ENCODE data around the gene SCG3.

The SCG3 gene

DNA sequence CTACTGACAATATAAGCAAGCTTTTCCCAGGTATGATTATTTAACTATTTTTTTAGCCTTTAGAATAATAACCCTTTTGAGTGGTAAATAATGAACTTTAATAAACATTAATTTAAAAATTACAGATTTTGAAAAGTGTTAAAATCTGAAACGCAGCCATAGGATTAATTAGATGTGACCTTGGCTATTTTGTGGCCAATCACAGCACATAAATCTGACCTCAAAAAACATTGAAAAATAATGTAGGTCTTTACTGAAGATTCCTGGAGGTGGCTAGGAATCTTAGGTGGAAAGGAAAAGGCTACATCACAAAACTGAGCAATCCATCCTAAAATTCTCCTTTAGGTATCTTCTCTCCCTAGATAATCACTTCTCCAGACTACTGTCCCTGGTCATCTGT, 18.1 kb downstream of the SCG3 start:
- no peaks in the 10 kb centered on the region for H3K36me3 Mint-ChIP-seq (ENCODE audit: low read depth)
- DNase-seq (ENCODE audit: low spot score), result no peak
- H3K27ac Mint-ChIP-seq, result no peak overlapping the region
- H3K9me3 Mint-ChIP-seq, result no peaks in the 10 kb centered on the region
- H3K4me1 Mint-ChIP-seq (ENCODE audit: low read depth), result peaks cover 2% of the 10 kb centered on the region
- peaks cover 24% of the 10 kb centered on the region for H3K27me3 Mint-ChIP-seq (ENCODE audit: low read depth)
- H3K4me3 Mint-ChIP-seq, result no peak overlapping the region

DNA sequence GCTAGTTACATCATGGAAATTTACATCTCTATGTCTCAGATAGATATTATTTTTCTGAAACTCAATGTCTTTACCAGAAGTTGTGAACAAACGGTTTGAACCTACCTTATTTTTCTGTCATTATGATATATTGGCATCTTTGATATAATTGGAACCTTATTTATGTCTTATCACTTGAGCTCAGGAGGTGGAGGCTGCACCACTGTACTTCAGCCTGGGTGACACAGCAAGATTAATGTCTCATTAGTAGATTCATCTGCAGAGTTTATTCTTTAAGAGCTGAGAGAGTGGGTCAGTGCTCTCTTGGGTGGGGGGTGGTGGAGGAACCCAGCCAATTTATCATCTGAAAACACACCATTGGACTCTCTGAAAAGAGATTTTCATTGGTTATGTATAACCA, 21.4 kb downstream of the SCG3 start:
- Mint-ChIP-seq H3K4me1 (ENCODE audit: low read depth) (no peaks in the 10 kb centered on the region), H3K9me3 (no peaks in the 10 kb centered on the region), H3K27me3 (ENCODE audit: low read depth) (peaks cover 27% of the 10 kb centered on the region), H3K27ac (no peak overlapping the region), H3K36me3 (ENCODE audit: low read depth) (no peaks in the 10 kb centered on the region), H3K4me3 (no peak overlapping the region)
- no peak for DNase-seq (ENCODE audit: low spot score)

DNA sequence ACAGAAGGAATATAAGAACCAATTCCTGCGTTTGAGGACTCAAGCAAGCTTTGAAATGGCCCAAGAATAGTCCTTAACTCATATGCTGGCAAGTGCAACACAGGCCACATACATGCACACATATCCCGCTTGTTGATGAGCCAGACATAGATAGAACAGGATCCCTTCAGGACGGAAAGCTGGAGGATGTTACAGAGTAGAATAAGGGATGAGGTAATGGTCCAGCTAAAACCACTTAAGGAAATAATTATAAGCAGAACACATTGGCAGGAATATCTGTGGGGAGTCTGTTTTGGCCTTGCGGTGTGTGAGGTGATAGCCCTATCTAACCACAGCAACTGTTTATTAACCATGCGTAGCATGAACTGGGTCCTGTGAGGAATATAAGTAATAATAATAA, 25.0 kb downstream of the SCG3 start:
- peaks cover 9% of the 10 kb centered on the region for H3K27me3 Mint-ChIP-seq (ENCODE audit: low read depth)
- H3K4me3 Mint-ChIP-seq, result no peak overlapping the region
- H3K9me3 Mint-ChIP-seq, result no peaks in the 10 kb centered on the region
- H3K27ac Mint-ChIP-seq, result no peak overlapping the region
- no peaks in the 10 kb centered on the region for H3K36me3 Mint-ChIP-seq (ENCODE audit: low read depth)
- H3K4me1 Mint-ChIP-seq (ENCODE audit: low read depth), result no peaks in the 10 kb centered on the region
- no peak for DNase-seq (ENCODE audit: low spot score)

DNA sequence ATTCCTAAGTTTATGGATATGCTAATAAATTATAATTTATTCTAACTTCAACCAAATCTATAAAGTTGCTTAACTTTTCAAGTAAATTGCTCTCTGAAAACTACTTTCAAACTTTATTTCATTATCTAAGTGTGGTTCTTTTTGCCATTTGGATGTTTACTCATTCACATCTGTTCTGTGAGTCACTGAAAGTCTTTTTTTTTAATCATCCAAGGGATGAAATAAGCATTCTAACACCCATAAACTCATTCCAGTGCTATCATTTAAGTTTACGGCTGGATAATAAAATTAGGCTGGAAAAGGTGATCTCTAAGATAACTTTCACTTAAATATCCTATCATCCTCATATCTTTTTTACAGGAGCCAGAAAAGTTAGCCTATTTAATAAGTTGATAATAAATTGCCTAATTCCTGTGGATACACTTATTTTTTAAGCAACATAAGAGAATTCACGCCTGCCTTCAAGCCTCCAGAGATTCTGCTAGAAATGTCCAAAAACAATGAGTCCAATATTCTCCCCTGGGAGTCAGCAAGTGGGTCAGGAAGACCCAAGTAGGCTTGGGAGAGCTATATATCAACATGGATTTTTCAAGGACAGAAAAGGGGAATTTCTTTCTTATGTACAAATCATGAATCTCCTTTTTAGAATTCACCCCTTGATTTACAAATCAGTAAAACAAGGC, 25.8 kb downstream of the SCG3 start:
- H3K4me1 Mint-ChIP-seq (ENCODE audit: low read depth), result no peaks in the 10 kb centered on the region
- H3K36me3 Mint-ChIP-seq (ENCODE audit: low read depth), result no peaks in the 10 kb centered on the region
- no peak for DNase-seq (ENCODE audit: low spot score)
- peaks cover 9% of the 10 kb centered on the region for H3K27me3 Mint-ChIP-seq (ENCODE audit: low read depth)
- no peak overlapping the region for H3K27ac Mint-ChIP-seq
- no peaks in the 10 kb centered on the region for H3K9me3 Mint-ChIP-seq
- H3K4me3 Mint-ChIP-seq, result no peak overlapping the region

DNA sequence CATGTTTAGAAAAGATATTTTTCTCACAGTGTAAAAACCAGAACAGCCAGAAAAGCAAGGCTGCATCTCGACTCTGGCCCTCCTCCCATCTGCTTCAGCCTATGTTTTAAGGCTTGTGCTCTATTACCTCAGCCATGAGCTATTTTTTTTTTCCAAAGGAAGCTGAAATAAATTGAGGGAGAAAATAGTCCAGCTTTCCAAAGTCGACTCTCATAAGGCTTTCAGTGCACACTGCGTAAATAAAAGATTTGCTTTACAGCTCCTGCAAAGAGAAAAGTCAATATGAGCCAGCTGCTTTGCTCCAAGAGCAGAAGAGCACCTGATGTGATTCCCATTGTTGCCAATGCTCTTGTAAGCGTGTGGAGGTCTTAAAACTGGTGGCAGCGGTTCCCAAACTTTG, 26.7 kb downstream of the SCG3 start:
- Mint-ChIP-seq H3K9me3 (no peaks in the 10 kb centered on the region), H3K36me3 (ENCODE audit: low read depth) (no peaks in the 10 kb centered on the region), H3K4me3 (no peak overlapping the region), H3K4me1 (ENCODE audit: low read depth) (no peaks in the 10 kb centered on the region), H3K27me3 (ENCODE audit: low read depth) (peaks cover 6% of the 10 kb centered on the region), H3K27ac (no peak overlapping the region)
- DNase-seq (ENCODE audit: low spot score), result no peak

DNA sequence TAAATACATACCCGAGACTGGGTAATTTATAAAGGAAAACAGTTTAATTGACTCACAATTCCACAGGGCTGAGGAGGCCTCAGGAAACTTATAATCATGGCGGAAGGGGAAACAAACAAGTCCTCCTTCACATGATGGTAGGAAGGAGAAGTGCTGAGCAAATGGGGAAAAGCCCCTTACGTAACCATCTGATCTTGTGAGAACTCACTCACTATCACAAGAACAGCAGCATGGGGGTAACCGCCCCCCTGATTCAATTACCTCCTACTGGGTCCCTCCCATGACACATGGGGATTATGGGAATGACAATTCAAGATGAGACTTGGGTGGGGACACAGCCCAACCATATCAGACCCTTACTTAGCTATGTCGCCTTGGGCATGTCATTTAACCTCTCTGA, 27.7 kb downstream of the SCG3 start:
- Mint-ChIP-seq H3K36me3 (ENCODE audit: low read depth) (no peaks in the 10 kb centered on the region), H3K27ac (no peak overlapping the region), H3K4me1 (ENCODE audit: low read depth) (no peaks in the 10 kb centered on the region), H3K9me3 (no peaks in the 10 kb centered on the region), H3K4me3 (no peak overlapping the region), H3K27me3 (ENCODE audit: low read depth) (peaks cover 6% of the 10 kb centered on the region)
- no peak for DNase-seq (ENCODE audit: low spot score)

DNA sequence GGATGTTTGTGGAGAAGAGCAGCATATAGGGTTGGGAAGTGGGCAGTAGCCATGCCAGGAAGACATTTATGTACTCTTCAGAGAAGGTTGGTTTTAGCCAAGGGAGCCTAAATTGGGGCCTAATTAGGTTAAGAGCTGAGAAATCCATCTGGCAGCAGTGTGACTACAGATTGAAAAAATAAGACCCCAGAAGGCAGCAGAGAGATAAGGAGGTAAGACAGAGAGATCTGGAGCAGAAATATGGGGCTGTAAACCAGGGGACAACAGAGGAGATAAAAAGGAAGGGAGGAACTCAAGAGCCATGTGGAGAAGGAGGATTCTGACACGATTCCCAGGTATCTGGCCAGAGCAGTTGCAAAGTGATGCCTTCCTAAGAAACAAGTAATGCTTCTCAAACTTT, 32.9 kb downstream of the SCG3 start:
- H3K36me3 Mint-ChIP-seq (ENCODE audit: low read depth), result no peaks in the 10 kb centered on the region
- H3K9me3 Mint-ChIP-seq, result no peaks in the 10 kb centered on the region
- no peak for DNase-seq (ENCODE audit: low spot score)
- H3K27ac Mint-ChIP-seq, result no peak overlapping the region
- H3K4me3 Mint-ChIP-seq, result no peak overlapping the region
- H3K4me1 Mint-ChIP-seq (ENCODE audit: low read depth), result no peaks in the 10 kb centered on the region
- H3K27me3 Mint-ChIP-seq (ENCODE audit: low read depth), result peaks cover 2% of the 10 kb centered on the region

DNA sequence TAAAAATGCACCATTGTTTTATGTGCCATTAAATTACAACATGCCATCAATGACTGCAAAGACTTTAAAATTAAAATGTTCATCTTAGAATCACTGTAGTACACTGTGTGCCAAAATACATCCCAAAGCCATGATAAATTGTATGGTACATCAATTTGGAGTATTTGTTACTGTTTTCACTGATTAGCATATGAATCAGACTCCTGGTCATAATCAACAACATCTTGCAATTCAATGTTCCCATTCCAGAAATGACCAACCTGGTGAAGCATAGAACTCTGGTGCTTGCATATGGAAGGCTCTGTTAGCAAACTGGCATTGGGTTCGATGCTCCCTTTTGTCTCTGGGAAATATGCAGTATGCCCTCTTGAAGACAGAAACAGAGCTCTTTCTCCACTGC, 33.6 kb downstream of the SCG3 start:
- H3K27ac Mint-ChIP-seq, result no peak overlapping the region
- no peaks in the 10 kb centered on the region for H3K4me1 Mint-ChIP-seq (ENCODE audit: low read depth)

DNA sequence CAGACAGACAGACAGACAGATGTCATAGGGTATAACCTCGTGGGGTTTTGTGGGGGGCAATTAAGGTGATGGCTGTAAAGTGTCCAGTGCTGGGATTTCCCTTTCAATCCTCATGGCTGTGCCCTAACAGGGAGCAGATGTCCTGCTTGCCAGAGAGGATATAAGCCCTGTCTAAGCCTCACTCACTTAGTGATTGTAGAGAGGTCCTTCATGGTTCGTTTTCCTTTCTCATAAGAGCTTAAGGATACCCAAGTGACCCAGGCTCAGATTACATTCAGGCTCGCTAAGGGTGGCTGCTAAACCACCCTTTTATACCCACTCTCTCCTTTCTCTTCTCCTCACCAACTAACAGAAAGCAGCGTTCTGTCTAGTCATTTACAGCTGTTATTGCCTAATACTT, 36.9 kb downstream of the SCG3 start:
- H3K4me3 Mint-ChIP-seq, result no peak overlapping the region
- H3K27me3 Mint-ChIP-seq (ENCODE audit: low read depth), result peaks cover 2% of the 10 kb centered on the region
- no peak overlapping the region for H3K27ac Mint-ChIP-seq
- DNase-seq (ENCODE audit: low spot score), result no peak
- peaks cover 2% of the 10 kb centered on the region for H3K4me1 Mint-ChIP-seq (ENCODE audit: low read depth)
- no peaks in the 10 kb centered on the region for H3K9me3 Mint-ChIP-seq
- H3K36me3 Mint-ChIP-seq (ENCODE audit: low read depth), result peaks cover 9% of the 10 kb centered on the region

More for the DNA sequence above, 33.6 kb downstream of the SCG3 start:
- H3K9me3 Mint-ChIP-seq, result no peaks in the 10 kb centered on the region
- no peaks in the 10 kb centered on the region for H3K36me3 Mint-ChIP-seq (ENCODE audit: low read depth)
- H3K27me3 Mint-ChIP-seq (ENCODE audit: low read depth), result peaks cover 2% of the 10 kb centered on the region
- DNase-seq (ENCODE audit: low spot score), result no peak
- no peak overlapping the region for H3K4me3 Mint-ChIP-seq

DNA sequence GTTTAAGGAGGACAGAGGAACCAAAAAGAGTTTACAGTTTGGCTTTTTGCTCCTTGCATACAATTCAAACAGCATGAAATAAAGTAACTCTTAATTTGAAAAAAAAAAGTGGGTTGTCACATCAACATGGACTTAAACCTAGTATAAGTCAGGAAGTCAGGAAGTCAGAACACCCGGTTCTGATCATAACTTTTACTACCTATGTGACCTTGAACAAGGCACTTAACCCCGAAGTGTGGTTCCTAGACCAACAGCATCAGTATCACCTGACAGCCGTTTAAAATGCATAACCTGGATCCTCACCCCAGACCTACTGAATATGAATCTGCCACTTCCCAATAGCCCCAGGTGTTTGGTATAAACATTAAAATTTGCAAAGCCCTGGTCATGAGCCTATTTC, 37.4 kb downstream of the SCG3 start:
- H3K27me3 Mint-ChIP-seq (ENCODE audit: low read depth), result peaks cover 1% of the 10 kb centered on the region
- H3K36me3 Mint-ChIP-seq (ENCODE audit: low read depth), result peaks cover 11% of the 10 kb centered on the region
- no peak overlapping the region for H3K4me3 Mint-ChIP-seq
- no peak overlapping the region for H3K27ac Mint-ChIP-seq
- DNase-seq (ENCODE audit: low spot score), result no peak
- peaks cover 2% of the 10 kb centered on the region for H3K4me1 Mint-ChIP-seq (ENCODE audit: low read depth)
- no peaks in the 10 kb centered on the region for H3K9me3 Mint-ChIP-seq

DNA sequence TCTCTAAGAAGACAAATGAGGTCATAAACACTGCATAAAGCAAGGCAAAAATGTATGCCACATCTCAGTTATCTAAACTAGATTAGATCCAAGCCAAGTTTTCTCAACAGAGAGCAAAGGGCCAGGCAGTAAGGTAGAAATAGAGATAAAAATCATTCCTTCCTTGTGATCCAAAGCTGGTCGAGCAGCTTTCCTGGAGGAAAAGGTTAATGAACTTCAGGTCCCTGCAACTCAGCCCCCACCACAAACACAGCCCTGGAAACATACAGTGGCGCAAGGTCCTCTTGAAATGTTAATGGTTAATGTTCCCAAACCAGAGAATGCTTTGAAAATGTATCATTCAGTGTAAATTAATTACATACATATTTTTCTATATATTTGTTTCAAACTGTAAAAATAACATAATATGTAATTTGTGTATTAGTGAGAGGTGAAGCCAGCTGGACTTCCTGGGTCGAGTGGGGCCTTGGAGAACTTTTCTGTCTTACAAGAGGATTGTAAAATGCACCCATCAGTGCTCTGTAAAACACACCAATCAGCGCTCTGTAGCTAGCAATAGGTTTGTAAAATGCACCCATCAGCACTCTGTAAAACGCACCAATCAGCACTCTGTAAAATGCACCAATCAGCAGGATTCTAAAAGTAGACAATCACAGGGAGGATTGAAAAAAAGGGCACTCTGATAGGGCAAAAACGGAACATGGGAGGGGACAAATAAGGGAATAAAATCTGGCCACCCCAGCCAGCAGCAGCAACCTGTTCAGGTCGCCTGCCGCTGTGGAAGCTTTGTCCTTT, 39.1 kb downstream of the SCG3 start:
- no peaks in the 10 kb centered on the region for H3K9me3 Mint-ChIP-seq
- H3K27ac Mint-ChIP-seq, result no peak overlapping the region
- peaks cover 8% of the 10 kb centered on the region for H3K4me1 Mint-ChIP-seq (ENCODE audit: low read depth)
- no peak overlapping the region for H3K4me3 Mint-ChIP-seq
- no peak for DNase-seq (ENCODE audit: low spot score)
- H3K27me3 Mint-ChIP-seq (ENCODE audit: low read depth), result no peaks in the 10 kb centered on the region
- peaks cover 17% of the 10 kb centered on the region for H3K36me3 Mint-ChIP-seq (ENCODE audit: low read depth)

DNA sequence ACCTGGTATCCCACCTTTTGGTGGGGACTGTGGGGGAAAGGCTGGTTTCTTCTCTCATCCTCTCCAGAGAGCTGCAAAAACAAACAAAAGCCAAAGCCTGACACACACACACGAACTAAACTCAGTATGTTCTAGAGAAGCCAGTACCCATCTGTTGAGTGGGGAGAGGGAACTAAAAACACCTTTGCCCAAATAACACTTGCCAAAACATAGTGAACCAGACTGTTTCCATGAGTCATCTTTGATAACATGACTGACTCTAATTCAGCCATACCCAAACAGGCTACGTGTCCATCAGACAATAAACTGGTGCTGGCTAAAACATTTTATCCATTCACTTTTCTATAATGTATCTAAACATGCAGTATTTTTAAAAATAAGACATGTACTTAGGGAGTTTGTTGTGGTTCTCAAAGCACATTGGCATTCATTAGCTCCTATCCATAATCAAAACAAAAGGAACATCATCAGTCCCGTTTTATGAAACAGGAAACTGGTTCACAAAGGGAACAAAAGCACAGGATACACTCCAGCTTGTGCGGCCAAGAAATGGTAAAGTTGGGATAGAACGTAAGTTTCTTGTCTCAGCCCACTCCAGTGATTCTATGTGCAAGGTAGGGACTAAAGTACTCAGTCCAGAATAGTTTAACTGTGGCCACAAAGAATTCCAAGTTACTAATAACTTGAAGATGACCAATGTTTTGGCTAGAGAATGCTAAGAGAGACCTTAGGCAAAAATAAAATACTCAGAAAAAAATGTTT, 40.1 kb downstream of the SCG3 start:
- no peak overlapping the region for H3K4me3 Mint-ChIP-seq
- no peak for DNase-seq (ENCODE audit: low spot score)

DNA sequence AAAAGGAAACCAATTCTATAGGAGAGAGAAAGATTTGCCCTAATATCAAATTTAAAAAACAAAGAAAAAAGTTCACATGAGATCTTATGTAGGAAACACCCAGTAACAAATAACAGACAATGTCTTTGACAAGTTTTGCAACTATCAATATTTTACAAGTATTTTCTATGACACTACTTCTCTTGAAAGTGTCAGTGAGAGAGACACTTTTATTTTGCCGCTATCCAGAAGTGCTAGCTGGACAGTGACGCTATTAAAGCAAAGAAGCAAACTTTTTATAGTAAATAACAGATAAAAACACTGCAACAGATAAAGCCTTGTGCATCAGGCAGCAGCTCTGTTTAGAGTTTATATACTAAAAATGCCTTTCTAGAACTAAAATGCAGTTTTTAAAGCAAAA, 42.9 kb downstream of the SCG3 start:
- Mint-ChIP-seq H3K27ac (no peak overlapping the region), H3K4me3 (no peak overlapping the region), H3K27me3 (ENCODE audit: low read depth) (no peaks in the 10 kb centered on the region), H3K9me3 (no peaks in the 10 kb centered on the region), H3K4me1 (ENCODE audit: low read depth) (peaks cover 14% of the 10 kb centered on the region), H3K36me3 (ENCODE audit: low read depth) (peaks cover 17% of the 10 kb centered on the region)
- DNase-seq (ENCODE audit: low spot score), result no peak

More for the DNA sequence above, 40.1 kb downstream of the SCG3 start:
- Mint-ChIP-seq H3K9me3 (no peaks in the 10 kb centered on the region), H3K4me1 (ENCODE audit: low read depth) (peaks cover 11% of the 10 kb centered on the region), H3K27me3 (ENCODE audit: low read depth) (no peaks in the 10 kb centered on the region), H3K27ac (no peak overlapping the region), H3K36me3 (ENCODE audit: low read depth) (peaks cover 17% of the 10 kb centered on the region)

DNA sequence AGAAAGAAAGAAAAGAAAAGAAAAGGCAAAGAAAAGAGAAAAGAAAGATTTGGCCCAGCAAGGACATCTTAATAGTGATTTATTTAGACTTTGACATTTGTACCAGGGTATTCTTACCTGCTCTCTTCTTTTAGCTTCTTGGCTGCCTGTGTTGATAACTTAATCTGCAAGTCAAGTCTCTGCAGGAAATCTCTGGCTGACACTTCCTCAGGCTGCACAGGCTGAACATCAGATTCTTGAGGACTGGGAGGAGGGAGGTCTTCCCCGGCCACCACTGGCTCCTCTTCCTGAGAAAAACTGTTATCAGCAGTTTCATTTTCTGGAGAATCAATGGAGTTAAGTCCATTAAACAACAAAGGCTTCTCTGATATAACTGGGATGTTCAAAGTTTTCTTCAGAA, 43.4 kb downstream of the SCG3 start:
- DNase-seq (ENCODE audit: low spot score), result no peak
- Mint-ChIP-seq H3K4me1 (ENCODE audit: low read depth) (peaks cover 14% of the 10 kb centered on the region), H3K27ac (no peak overlapping the region), H3K9me3 (no peaks in the 10 kb centered on the region), H3K4me3 (no peak overlapping the region), H3K36me3 (ENCODE audit: low read depth) (peaks cover 17% of the 10 kb centered on the region), H3K27me3 (ENCODE audit: low read depth) (no peaks in the 10 kb centered on the region)

All from T-helper 2 cell treated with Interferon-gamma antibody and Interleukin-4, amounts not matched to agents 5 μg/mL and 100 μg/mL, for 36 hours (primary cell).